ENCODE results near the gene NDUFV3.
"Not testable (repeated sequence)": the region's sequence is repeated elsewhere in the genome, so short reads cannot be mapped to it uniquely, and the experiment has no call there.

Gene NDUFV3

DNA sequence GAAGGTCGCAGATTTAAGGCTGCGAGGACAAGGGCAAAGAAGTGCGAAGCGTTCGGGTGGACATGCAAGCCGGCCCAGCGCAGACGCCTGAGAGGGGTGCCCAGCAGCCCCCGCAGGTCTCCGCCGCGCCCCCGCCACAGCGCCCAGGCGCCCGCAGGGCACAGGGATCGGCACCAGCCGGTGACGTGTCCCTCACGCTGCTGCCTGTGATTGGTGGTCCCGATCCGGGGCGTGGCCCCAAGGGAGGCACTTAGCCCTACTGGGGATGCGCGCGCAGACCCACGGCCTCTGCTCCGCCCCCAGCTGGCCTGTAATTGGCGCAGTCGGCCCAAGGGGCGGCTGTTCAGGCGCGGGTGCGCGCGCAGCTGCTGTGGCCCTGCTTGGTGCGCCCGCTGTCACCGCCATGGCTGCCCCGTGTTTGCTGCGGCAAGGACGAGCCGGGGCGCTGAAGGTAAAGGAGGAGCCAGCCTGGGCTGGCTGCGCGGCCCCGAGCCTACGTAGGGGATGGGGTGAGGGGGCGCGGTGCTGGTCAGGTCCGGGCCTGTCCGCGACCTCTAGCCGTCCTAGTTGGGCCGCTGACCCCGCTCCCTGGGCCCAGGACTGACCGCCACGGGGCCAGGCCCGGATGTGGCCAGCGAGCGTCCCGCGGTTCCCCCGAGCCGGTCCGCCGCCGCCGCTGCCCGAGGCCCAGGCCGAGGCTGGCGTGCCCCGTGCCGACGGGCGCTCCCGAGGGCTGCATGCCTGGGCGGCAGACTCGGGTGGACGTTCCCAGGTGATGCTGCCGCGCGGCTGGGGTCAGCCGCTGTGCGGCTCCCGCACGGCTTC, at the start of gene NDUFV3:
TSS of gene NDUFV3 (plus strand) at position 379 of the 825 bp plus-strand sequence. CDS start at position 404, 25 bp downstream.
- DNase-seq, result peak; percentile 100

DNA sequence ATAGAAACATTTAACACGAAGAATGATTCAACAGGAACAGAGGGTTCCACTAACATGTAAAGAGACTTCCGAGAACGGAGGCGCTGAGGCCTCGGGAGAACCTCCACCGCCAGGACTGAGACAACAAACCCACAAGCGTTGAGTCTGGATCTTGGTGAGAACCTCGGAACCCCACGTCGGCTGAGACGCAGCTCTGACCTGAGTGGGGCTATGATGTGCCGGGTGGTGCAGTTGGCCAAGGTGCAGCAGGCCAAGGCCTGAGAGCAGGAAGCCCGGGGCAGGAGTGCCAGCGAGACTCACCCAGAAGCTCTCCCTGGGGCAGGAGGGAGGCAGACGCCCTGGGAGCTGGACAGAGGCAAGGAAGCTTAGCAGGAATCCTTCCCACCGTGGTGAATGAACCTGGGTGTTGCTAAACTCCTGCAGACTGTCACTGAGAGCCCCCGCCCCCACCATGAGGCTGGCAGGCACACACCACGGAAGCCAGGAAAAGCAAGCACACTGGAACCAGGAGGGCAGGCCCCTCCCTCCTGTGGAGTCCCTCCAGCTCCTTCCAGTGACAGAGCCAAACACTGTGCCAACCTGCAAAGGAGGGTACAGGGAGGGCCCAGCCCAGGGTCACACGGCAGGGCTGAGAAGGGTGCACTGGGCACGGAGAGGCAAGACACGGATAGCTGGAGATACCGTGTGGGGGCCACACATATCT, 48.5 kb upstream of the NDUFV3 start:
- DNase-seq, result no peak

DNA sequence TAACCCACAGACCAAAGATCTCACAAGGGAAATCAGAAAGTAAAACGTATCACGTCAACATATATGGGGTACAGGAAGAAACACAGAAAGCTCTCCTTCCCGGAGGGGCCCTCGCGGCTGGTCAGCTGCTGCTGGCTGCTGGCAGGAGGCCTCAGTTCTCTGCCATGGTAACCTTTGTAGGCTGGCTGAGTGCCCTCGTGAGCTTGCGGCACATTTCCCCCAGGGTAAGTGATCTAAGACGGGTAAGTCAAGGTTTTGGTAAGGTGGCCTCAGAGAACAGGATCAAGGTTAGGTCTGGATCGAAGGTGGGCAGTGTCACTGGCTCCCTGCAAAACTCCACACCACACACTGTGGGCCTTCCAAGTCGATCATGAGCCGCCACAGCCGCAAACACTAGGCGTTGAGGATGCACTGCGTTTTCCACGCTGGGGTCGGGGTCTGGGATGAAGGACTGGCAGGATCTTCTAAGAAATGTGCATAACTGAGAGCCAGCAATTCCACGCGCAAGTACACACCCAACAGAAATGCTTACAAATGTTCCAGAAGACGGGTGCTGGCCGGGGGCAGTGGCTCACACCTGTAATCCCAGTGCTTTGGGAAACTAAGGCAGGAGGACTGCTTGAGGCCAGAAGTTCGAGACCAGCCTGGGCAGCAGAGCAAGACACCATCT, 47.7 kb upstream of the NDUFV3 start:
- no peak for DNase-seq

DNA sequence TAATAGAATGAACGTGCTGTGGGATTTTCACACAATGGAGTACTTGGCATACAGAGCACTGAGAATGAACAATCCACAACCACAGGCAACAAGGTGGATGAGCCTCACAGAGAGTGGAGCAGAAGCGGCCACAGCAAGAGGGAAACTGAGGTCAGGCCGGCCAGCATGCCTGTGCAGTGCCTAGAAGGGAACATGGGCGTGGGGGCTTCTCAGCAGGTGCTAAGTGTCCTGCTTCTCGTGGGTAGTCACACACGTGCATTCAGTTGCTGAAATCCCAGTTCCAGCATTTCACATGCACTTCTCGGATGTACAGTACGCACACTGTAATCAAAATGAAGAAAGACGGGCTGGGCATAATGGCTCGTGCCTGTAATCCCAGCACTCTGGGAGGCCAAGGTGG, 46.9 kb upstream of the NDUFV3 start:
- no peak for DNase-seq

DNA sequence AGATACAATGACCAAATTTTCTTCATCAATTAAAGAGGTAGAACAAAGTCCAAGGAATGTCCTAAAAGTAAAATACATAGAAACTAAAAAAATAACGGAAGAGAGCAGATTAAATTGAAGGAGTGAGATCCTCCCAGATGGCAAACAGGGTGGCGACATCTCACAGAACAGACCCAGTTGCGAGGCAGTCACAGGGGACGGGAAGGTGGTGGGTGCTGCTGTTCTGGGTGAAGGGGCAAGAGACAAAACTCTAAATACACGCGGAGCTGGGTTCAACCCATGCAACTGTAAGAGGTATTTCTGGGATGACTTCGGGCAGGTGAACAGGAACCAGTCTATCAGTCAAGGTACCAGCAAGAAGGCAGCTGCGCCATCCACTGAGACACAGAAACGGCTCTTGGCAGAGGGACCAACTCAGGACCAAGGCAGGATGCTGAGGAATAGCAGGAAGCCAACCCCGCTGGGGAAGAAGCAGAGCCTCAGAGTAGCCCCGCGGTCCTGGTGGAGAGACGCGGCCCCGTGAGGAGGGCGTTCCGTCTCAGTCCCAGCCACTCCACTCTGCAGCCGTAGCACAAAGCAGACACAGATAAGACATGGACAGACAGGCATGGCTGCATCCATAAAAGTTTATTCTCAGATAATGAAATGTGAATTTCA, 45.9 kb upstream of the NDUFV3 start:
- DNase-seq, result no peak

DNA sequence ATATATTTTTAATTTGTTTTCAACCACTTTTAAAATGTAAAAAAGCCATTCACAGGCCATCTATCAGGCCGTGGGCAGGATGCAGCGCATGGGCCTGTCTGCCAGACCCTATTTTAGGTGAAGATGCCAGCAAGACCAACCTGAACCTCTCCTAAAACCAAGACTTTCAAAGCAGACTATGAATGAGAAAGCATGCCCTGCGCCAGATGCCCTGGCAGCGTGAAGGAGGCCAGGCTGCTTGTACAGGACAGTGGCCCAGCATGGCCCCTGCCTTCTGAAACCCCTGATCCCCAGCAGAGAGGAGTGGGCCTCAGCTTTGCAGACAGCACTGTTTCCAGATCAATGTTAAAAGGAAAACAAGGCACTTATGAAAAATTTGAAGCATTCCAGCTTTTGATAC, 45.4 kb upstream of the NDUFV3 start:
- no peak for DNase-seq

DNA sequence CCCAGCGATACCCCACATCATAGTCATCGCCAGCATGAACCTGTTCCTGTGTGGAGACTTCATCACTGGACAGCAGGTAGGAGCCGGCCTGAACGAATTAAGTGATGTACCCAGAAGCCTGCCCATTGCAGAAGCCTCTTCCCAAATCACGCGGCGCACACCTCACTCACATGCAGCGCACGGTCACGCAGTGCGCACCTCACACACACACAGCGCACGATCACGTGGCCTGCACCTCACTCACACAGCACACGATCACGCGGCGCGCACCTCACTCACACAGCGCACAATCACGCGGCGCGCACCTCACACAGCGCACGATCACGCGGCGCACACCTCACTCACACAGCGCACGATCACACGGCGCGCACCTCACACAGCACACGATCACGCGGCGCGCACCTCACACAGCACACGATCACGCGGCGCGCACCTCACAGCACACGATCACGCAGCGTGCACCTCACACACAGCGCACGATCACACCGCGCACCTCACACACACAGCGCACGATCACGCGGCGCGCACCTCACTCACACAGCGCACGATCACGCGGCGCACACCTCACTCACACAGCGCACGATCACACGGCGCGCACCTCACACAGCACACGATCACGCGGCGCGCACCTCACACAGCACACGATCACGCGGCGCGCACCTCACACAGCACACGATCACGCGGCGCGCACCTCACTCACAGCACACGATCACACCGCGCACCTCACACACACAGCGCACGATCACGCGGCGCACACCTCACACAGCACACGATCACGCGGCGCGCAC, 44.8 kb upstream of the NDUFV3 start:
- DNase-seq, result not testable (repeated sequence)

DNA sequence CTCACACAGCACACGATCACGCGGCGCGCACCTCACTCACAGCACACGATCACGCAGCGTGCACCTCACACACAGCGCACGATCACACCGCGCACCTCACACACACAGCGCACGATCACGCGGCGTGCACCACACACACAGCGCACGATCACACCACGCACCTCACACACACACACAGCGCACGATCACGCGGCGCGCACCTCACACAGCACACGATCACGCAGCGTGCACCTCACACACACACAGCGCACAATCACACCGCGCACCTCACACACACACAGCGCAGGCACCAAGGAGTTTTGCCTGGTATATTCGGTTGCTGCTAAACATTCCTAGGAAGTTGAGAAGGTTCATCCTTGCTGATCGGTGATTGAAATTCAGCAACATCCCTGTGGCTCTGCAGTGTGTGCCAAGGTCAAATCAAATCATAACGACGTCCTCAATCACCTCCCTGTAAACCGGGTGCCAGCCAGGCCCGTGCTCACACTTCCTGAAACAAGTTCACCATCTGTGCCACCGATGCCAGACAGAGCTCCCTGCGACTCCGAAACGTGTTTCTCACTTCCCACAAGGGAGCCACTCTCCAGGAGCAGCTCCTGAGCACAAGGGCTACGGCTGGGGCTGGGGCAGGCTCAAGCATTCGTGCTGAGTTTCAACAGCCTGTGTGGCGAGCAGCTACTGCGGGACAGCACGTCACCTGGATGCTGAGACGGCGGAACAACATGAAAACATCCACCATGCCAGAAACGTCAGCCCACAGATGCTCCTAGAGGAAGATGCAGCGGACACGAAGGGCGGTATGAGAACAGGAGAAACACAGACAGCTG, 44.0 kb upstream of the NDUFV3 start:
- DNase-seq, result no peak

DNA sequence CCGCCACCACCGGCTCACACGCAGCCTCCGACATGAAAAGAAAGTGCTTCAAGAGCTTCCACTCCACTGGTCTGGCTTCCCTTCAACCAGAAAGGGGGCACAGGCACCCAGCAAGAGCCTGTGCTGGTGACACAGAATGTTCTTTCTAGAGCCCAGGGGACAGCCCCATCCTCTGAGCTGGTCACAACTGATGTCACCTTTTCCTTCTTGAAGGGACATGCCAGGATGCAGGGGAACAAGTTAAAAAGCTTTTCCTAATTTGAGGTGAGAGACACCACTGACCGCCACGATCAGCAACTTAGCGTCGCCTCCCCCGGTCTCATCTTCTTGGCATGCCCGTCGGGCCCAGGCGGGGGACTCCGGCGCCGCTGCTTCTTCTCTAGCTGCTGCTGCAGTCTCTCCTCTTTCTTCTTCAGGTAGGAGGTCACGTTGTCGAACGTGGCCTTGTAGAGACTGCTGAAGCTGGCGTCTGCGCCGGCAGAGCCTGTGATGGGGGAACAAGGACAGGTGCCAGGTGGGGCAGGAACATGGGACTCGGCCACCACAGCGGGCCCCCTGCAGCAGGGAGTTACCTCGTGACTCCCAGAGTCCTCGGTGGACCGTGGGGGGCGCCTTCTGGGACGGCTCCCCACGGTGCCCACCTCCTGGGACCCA, 43.2 kb upstream of the NDUFV3 start:
- DNase-seq, result no peak

DNA sequence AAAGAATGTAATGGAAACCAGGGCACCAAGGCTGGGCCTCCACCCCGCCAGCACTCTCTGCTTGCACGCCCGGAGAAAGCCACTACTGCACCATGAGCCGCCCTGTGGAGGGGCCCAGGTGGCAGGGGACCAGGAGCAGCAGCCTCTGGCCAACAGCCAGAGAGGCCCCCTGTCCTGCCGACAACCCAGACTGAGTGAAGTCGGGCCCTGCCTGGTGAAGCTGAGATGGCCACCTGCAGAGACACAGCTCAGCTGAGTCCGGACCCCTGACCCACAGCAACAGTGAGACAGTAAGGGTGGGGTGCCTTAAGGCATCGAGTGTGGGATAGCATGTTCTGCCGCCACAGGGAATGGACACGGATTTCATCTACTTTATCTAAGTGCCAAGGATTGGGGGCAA, 42.6 kb upstream of the NDUFV3 start:
- DNase-seq, result no peak

DNA sequence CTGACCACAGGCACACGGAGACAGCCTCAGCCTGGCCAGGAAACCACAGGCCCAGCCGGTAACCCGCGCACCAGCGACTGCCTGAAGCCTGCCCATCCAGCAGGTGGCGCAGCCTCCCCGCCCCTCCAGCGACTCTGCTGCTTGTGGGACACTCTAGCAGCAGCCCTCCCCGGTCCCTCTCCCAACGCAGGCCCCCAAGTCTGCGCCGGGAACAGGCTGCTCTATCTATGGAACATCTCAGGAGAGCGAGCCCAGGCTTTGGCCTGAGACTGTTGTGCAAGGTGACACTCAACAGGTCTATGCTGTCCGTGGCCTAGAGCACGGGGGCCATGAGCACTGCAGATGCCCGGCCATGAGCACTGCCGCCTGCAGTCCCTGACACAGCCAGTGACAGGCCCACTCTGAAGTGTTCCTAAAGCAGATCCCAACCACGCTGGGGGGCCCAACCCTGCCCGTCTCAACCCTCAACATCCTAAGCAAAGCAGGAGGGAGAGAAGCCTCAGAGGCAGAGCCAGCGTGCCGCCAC, 42.2 kb upstream of the NDUFV3 start:
- peak; percentile 23 to 59 (median 46) for DNase-seq

DNA sequence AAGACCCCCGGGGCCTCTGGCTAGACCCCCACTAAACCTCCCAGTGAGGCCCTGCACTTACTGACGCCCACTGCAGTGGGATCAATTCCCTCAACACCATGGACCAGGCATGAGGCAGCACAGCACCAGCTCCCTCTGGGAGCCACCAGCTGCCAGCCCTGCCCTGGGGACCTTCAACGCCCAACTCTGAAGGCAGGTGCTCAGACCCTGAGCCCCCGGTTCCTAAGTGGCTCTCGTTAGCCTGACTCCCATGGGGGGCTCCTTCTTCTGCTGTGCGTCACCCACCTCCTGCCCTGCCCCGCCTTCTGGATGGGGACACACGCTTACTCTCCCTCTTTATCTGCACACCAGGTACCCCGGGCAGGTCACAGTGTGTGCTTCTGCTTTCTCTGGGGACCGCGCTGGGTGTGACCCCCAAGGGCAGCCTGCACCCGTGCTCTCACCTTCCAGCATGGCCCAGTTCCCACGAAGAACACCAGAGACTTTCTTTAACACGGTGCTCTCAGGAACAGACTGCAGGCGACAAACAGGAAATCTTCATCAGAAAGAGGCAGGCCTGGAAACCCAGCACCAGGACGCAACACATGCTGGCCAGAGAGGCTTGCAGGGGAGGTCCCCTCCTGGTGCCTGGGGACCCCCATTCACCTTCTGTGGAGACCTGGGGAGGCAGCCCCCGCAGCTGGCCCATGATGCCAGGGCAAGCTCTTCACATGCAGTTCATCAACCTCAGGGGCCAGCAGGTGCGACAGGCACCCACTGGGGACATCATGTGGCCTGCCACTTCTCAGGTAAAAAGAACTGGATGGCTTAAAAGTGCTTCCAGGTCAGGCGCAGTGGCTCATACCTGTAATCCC, 41.1 kb upstream of the NDUFV3 start:
- DNase-seq, result no peak

DNA sequence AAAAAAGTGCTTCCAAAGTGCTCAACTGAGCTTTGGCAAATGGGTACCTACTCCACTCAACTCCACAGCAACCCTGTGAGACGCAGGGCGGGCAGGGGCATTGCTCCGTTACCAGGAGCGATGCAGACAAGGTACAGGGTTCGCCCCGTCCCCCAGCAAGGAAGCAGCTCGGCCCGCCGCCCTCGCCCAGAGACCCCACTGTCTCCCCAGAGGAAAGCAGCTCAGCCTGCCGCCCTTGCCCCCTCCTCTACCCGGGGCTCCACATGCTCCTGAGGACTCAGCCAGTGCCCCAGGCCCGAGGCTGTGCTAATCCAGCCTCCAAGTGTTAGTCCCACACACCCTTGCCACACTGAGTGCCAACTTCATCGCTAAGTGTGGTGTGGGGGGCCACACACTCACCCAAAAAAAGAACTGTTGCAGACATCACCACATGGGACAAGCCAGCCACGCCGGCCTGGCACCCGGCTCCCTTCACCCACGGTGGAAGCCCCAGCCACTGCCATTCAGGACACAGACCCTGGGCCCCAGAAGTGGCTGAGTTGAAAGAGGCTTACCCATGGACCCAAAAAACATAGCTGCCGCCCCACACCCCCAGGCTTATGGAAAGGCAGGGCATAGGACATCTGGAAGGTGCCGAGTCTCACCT, 40.1 kb upstream of the NDUFV3 start:
- DNase-seq, result no peak

DNA sequence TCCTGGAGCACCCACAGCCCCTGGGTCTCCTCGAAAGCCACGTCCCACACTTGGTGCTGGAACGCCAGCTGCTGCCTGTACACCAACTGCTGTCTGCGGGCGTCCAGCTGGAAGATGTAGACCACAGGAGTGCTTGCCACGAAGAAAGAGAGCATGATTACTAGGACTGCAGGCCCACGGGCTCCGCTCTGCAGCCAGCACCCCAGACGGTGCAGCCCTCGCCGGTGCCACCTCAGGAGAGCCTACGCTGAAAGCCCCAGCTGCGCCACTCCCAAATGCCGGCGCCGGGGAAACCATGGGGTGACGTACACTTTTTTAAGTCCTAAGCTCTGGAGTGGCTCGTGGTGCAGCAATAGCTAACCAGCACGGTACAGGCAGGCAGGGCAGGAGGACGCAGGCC, 39.5 kb upstream of the NDUFV3 start:
- no peak for DNase-seq

DNA sequence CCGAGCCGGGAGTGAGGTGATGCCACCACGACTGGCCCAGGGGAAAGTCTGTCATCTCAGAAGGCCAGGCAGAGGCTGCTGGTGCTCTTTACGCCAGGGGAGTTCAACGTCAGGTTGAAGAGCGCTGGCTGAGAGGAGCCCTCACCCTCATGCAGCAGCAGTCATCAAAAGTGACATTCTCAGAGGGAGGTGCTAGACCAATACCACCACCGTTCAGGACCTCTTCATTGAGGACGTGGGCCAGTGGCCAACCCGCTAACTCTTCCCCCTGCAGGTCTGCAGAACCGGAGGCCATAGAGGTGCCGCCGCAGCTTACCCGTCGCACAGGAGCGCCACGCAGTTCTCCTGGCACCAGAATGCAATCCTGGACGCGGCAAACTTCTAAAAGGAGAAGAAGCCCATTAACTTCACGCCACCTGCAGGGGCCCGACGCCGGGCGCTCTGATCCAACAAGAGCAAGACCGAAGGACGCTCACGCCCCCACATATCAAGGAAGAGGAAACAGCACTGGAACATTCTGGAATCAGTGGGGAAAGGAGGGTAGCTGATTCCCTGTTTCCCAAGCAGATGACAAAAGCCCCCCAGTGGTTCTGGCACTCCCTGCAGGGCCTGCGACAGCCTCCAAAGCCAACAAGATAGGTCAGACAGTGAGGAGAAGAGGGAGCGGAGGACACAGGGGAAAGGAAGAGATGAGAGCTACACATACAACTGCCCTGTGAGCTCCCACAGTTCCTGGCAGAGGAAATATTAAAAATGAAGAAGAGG, 38.7 kb upstream of the NDUFV3 start:
- no peak for DNase-seq

DNA sequence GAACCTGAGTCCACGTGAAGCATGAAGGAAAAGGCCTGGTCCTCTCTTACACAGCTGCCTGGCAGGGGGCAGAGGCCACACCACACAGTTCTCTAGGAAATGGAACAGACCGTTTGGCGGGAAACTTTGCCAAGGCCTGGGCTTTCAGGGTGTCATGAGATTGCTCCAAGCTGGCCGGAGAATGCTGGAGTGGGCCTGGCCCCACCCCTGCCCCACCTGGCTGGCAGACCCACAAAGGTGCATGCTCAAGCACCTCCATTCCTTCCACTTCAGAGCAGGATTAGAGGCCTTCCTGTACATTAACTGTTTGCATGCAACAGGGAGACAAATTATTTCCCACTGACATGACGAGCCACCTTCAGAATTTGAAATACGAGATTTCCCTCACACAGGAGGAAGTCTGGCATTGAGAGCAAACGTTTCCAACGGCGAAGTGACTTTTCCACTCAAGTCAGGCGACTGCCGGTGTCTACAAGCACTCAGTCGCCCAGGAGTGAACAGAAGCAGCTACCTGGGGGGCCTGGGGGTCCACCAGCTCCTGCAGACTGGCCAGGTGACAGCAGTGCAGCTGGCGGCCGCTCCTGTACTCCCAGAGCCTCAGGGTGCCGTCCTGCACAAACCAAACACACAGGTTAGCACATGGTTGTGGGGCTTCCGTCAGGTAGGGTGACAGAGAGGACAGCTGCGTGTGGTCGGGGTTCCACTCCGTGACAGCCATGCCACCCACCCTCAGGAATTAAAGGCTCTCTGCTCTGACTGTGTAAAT, 37.8 kb upstream of the NDUFV3 start:
- DNase-seq, result no peak

DNA sequence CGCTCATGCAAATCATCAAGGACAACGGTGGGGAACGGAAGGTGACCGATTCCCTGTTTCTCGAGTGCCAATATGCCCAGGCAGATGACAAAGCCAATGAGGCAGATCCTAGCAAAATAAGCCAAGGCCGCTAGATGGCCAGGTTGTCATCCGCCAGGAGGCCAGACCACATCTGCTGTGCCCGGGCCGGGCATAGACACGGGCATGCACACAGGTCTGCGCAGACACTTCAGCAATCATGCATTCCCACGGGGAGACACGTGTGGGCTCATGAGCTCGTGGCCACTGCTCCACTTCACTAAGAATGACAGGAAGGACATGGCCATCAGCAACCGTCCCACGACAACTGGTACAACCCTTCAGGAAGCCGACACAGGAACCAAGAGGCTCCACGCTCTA, 37.2 kb upstream of the NDUFV3 start:
- no peak for DNase-seq

DNA sequence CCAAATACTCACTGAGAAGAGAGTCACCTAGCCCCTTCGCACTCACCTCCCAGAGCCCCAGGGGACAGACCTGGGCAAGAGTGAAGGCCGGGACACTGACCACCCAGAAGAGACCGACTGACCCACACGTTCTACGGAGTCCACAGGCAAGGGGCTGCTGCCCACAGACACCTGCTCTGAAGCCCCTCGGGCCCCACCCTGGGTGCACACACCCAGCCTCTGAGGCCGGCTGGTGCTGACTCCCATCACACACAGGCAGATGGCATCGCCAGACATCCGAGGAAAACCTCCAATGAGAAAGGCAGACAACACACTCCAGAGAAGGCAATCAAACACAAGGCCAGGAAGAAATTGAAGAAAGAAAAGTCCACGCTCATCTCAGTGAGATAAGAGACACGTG, 35.9 kb upstream of the NDUFV3 start:
- no peak for DNase-seq
